ENCODE measurements around the gene KCTD6.
"Not testable (repeated sequence)": the region's sequence is repeated elsewhere in the genome, so short reads cannot be mapped to it uniquely, and the experiment has no call there.

The KCTD6 gene

GRCh38 chr3:58521917-58522631, 30.2 kb downstream of the KCTD6 start:
- TF ChIP-seq CTCF (IDR thresholded peaks at IDR 0.05; ENCODE audit: low read depth, low read length), result no peak
- in situ Hi-C loops (cut with HindIII; ENCODE audit: low sequenced_read_pairs), result no loop called here
- DNase-seq (ENCODE audit: low read depth, low spot score), result no peak
- H3K4me3 ChIP-seq (ENCODE audit: low read depth, low read length), result no peak overlapping the region

- no peak overlapping the region for H3K4me3 ChIP-seq (ENCODE audit: low read depth, low read length)
- DNase-seq (ENCODE audit: low read depth, low spot score), result no peak
- in situ Hi-C loops (cut with HindIII; ENCODE audit: low sequenced_read_pairs), result no loop called here
- TF ChIP-seq CTCF (IDR thresholded peaks at IDR 0.05; ENCODE audit: low read depth, low read length), result no peak
These were observed 31.0 kb downstream of the KCTD6 start for GRCh38 chr3:58522759-58523425.

GRCh38 chr3:58524326-58524888, 32.5 kb downstream of the KCTD6 start:
- TF ChIP-seq CTCF (IDR thresholded peaks at IDR 0.05; ENCODE audit: low read depth, low read length), result no peak
- H3K4me3 ChIP-seq (ENCODE audit: low read depth, low read length), result no peak overlapping the region
- in situ Hi-C loops (cut with HindIII; ENCODE audit: low sequenced_read_pairs), result no loop called here
- DNase-seq (ENCODE audit: low read depth, low spot score), result no peak

GRCh38 chr3:58526515-58526957, 34.6 kb downstream of the KCTD6 start:
- in situ Hi-C loops (cut with HindIII; ENCODE audit: low sequenced_read_pairs), result no loop called here

GRCh38 chr3:58527440-58527839, 35.5 kb downstream of the KCTD6 start:
- in situ Hi-C loops (cut with HindIII; ENCODE audit: low sequenced_read_pairs); H3K4me3 ChIP-seq (ENCODE audit: low read depth, low read length); DNase-seq (ENCODE audit: low read depth, low spot score): not testable (repeated sequence)

More at GRCh38 chr3:58526515-58526957, 34.6 kb downstream of the KCTD6 start:
- no peak overlapping the region for H3K4me3 ChIP-seq (ENCODE audit: low read depth, low read length)
- no peak for TF ChIP-seq CTCF (IDR thresholded peaks at IDR 0.05; ENCODE audit: low read depth, low read length)
- DNase-seq (ENCODE audit: low read depth, low spot score), result peak; percentile 92

GRCh38 chr3:58528629-58529028, 36.7 kb downstream of the KCTD6 start:
- no peak for TF ChIP-seq CTCF (IDR thresholded peaks at IDR 0.05; ENCODE audit: low read depth, low read length)
- DNase-seq (ENCODE audit: low read depth, low spot score), result peak; percentile 60
- in situ Hi-C loops (cut with HindIII; ENCODE audit: low sequenced_read_pairs), result no loop called here
- H3K4me3 ChIP-seq (ENCODE audit: low read depth, low read length), result no peak overlapping the region

Data from astrocyte of the spinal cord (primary cell).